ENCODE measurements around the gene PLD2.

PLD2 gene

DNA sequence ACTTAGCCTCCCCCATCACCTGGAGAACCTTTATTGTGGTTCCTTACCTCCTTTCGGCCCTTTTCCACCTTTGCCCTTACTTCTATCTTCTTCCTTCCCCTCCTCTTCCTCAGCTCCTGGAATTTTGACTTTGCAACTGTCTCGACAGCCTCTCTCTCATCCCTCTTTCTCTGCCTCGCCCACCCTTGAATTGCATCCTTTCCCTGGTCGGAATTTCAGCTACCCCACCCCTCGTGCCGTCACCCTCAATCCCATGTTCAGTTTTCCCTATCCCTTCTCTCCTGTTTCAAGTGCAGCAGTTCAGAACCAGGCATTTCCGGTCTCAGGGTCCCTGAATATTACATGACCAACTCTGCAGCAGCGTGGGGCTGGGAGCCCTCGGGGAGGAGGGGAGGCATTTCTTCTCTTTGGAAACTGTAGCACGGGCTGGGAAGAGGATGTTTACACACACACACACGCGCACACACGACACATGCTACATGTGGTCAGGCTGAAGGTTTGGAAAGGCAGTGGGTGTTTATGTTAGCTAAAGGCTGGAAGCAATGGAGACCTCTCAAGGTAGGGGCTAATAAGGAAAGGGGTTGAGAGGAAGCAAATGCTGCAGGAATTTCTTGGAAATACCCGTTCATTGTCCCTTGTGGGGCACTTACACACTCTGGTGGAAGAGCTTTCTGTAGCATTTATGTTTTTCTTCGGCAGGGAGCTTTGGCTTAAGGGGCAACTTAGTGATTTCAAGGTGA, 27.2 kb downstream of the PLD2 start:
- DNase-seq (ENCODE audit: extremely low read depth in 1 of 2, low read depth in 1 of 2), result no peak

DNA sequence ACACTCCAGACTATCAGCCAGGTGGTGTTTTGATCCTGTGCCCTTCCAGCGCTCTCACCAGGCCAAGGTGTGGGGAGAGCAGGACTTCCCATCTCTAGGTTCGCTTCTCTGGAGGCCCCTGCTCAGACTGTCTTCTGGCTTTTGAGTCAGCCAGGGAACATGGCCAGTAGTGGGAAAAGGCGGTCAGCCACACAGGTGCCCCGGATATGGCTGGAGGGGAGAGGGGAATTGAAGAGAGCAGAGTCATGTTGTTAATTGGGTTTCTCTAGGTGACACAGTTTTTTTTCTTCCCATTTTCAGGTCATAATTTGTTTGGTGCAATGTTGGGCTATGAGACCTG, 27.7 kb downstream of the PLD2 start:
- no peak for DNase-seq (ENCODE audit: extremely low read depth in 1 of 2, low read depth in 1 of 2)

DNA sequence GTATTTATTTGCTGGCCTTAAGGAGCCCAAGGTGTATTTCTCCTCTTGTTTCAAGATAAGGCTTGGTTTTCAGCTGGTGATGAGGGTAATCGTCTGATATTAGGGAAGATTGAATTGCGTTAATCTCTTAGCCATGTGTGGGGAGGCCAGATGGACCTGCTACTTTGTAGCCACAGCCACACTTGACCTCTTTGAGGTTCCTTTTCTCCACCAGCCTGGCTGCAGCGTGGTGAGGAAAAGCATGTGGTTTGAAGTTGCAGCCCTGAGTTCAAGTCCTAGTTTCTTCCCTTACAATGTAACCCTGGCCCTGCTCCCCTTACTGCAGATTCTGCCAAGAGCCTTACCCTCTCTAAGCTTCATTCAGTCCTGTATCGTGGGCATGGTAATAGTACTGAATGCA, 29.3 kb downstream of the PLD2 start:
- no peak for DNase-seq (ENCODE audit: extremely low read depth in 1 of 2, low read depth in 1 of 2)

DNA sequence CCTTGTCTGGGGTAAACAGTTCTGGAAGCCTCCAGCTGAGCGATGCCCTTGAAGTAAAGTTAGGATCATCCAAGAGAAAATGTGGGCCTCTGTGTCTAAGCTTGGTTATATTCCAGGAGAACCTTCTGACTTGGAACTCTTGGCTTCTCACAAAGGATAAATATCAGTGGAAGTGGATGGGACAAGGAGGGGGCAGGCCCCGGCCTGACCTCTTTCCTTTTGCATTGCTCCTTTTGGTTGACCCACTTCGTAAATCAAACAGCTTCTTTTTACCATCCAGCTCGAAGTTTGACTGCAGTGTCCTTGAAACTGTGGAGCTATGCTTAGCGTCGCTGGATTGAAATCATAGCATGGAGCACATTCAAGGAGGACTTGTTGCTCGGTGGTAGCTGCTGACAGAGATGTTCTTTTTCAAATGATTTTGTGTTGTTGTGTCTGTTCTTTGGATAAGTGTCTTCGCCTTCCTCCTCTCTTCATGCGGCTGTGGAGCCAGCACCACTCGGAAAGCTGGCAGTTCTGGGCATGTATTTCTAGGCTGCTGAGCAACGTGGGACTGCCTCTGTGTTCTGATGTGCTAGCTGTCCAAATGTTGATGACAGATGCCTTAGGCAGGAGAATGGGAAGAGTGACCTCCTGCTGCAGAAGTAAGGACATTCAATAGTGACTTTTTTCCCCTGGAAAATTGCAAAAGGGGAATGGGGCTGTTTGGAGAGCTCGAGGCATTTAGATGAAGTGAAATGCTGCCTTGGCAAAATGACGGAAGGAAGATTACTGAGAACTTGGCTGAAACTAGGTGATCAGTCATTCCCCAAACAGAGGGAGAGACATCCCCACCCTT, 30.7 kb downstream of the PLD2 start:
- DNase-seq (ENCODE audit: extremely low read depth in 1 of 2, low read depth in 1 of 2), result no peak

DNA sequence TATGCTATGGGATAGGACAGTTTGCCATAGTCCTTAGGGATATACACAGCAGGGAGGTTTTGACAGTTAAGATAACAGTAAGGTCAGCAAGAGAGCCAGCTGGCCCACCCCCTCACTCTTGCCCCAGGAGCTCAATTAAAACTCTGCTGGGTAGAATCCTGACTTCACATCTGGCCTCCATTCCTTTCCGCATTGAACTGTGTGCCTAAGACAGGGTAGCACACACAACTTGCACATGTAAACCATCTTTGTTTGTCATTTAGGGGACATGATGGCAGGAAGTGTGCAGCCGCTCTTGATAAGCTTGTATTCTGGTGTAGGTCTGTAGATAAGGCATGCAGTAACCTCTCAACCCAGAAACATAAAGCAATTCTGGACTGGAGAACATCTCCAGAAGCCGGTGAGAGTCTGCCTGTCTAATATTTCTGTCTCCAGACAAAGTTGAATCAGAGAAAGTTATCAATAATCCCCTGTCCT, 31.4 kb downstream of the PLD2 start:
- no peak for DNase-seq (ENCODE audit: extremely low read depth in 1 of 2, low read depth in 1 of 2)

DNA sequence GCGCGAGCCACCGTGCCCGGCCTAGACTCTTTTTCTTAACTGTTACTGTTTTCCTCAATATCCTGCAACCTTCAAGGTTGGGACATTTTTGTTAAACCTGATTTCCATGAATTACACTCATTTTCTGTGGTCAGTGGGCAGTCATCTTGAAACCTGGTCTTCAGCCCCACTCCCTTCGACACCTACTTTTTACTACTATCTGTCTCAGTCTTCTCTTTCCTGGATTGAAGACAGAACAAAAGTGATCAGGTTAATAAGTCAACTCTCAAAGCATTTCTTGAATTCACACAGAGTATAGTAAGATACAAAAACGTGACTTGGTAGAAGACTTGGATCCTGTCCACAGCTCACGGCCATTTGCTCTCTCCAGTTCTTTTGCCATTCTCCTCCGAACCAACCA, 32.3 kb downstream of the PLD2 start:
- DNase-seq (ENCODE audit: extremely low read depth in 1 of 2, low read depth in 1 of 2), result no peak

DNA sequence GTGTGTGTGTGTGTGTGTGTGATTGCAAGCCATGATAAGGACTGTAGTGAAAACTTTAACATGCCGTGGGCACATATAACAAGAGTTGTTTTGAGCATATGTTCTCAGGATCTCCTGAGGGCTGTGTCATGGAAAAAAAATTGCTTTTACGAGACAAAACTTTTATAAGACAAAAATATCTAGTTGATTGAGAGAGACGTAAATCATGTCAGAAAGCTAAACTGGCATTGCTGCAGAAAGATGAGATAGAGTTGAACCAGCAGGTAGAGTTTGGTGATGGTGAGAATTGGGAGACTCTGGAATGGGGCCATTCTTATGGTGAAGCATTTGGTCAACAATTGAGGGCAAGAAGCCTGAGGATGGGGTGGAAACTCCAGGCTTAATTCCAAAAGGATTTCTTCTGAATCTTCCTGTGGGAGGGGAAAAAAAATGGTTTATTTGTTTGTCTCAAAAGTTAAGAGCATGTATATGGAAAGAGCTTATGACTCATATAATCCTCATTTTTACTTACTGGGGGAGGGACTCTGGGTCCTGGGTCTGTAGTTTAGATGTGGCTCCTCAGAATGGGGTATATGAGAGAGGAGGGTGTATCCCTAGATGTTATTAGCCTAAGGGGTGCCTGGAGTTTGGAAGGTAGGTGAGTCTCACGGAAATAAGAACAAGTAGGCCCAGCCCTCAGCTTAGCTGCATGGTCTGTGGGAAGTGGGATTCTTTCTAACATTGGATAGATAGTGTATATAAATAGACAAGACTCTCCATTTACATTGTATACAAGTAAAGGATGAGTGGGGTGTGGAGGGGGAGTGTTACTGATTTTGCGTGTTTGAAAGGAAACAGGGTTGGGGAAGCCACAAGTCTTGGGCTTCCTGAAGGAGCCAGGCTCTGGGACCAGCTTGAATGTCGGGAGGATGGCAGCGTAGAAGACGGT, 33.3 kb downstream of the PLD2 start:
- no peak for DNase-seq (ENCODE audit: extremely low read depth in 1 of 2, low read depth in 1 of 2)

DNA sequence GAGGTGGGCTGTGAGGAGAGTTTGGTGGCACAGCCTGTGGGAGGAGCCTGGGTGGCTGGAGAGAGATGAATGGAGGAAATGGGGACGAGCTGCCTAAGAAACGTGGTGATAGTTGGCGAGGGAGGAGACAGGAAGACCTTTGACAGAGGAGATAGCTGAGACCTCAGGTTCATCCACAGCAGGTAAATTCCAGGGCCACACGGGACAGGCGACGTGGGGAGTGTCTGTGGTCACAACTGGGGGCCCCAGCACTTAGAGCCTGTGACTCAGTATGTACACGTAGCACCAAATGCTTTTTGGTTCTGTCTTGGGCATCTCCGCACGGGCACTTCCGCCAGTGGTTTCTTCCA, 33.9 kb downstream of the PLD2 start:
- no peak for DNase-seq (ENCODE audit: extremely low read depth in 1 of 2, low read depth in 1 of 2)

DNA sequence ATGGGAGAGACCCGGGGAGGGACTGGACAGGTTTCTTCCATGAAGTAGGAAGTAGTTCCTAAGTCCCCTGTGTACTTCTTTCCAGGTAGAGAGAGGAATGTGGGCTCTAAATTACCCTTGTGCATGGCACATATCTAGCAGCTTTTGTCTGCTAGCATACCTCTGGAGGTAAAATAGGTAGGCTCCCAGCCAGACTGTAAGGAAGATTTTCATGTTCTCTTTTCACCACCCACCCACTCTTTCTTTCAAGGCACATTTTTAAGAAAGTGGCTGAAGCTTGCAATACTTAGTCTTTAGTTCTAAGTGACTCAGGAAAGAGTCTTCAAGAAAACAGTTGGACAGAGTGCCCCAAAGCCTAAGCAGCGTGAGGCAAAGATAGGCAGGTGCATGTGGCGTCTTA, 35.4 kb downstream of the PLD2 start:
- DNase-seq (ENCODE audit: extremely low read depth in 1 of 2, low read depth in 1 of 2), result no peak

DNA sequence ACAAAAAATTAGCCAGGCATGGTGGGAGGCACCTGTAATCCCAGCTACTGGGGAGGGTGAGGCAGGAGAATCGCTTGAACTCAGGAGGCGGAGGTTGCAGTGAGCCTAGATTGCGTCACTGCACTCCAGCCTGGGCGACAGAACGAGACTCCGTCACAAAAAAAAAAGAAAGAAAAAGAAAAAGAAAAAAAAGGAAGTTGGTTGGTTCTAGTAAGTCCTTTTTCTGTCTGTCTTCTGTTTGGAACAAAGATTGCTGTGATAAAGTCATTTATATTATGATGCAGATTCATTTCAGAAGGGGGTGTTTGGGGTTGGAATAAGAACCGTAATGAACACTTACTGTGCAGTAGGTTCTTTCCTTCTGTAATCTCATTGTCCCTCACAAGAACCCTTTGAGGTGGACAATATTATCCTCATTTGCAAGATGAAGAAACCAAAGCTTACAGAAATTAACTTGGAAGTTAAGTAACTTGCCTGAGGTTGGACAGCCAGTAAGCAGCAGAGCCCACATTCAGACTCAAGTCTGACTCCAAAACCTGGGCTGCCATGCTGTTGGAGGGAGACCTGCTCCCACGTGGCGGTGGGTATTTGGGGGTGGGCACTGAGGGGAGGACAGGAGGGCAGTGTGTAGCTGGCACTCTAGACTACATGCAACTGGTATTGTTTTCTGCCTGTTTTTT, 36.5 kb downstream of the PLD2 start:
- no peak for DNase-seq (ENCODE audit: extremely low read depth in 1 of 2, low read depth in 1 of 2)

DNA sequence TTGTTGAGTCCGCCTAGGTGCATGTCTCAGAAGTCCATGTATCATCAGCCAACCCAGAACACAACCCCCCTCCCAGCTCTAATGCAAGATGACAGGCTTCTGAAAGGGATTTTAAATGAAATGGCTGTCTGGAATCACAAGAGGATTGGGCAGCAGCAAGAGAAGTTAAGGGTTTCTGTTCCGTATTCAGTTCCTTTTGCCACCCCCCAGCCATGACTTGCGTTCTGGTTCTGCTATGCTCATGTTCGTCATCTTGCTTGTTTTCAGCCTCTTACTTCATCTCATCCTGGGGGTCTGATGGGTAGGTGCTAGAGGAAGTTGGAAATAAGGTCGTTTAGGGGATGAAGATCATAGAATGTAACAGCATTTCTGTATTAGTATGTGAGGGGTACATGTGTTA, 38.2 kb downstream of the PLD2 start:
- no peak for DNase-seq (ENCODE audit: extremely low read depth in 1 of 2, low read depth in 1 of 2)

DNA sequence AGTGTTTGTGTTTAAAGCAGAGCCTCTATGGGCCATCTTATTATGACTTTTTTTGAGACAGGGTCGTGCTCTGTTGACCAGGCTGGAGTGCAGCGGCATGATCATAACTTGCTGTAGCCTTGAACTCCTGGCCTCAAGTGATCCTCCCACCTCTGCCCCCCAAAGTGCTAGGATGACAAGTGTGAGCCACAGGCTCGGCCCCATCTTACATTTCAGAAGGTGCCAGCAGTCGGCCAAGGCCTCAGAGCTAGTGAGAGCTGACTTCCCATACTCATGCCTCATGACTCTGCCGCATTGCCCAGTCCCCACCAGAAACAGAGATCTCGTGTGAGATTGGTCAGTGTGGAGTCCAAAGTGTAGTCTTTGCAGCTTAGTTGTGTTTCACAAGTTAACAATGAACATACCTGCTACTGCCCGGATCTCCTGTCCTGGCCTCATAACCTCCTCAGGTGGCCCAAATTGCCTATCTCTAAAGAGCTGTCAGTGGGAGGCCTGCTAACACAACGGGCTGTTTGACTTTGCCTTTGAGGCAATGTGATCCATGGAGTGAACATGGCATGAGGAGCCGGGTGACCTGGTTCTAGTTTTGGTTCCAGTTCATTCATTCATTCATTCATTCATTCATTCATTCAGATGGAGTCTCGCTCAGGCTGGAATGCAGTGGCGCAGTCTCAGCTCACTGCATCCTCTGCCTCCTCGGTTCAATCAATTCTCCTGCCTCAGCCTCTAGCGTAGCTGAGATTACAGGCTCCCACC, 39.9 kb downstream of the PLD2 start:
- no peak for DNase-seq (ENCODE audit: extremely low read depth in 1 of 2, low read depth in 1 of 2)

DNA sequence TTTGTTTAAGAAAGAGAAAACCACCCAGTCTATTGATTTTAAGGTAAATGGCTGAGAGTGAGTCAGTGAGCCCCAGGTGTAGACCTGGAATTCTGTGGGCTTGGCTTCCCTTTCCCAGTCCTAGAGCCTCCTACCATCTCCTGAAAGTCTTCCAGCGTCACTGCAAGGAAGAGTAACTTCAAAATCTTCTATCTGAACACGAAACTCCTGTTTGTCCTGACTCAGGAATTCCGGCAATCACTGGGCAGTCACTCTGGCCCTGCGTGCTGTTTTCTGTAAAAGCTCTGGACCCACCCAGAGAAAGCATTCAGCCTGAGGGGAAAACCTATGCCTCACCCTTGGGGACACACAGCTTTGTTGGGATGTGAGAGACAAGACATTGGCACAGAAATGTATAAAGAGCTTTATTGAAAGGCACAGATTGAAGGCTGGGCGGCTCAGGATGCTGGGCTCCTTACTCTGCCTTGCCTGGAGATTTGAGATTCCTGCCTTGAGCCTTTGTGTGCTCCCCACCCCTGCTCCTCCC, 42.1 kb downstream of the PLD2 start:
- DNase-seq (ENCODE audit: extremely low read depth in 1 of 2, low read depth in 1 of 2), result no peak

DNA sequence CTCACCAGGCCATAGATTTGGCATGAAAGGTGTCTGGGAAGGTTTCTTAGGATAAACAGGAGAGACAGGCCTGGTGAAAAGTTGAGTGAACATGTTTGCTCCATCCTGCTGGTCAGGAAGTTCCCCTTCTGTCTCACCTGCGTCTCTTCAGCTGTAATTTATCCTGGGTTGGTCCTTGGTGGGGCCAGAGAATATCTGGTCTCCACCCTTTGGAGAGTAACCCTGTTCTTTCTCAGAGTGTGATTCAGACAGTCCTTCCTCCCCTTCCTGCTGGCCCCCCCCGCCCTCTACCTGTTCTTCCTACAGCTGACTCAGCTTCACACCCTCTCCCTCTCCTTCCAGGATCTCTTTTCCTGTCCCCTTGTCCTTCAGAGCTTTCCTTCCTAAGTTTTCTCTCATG, 43.3 kb downstream of the PLD2 start:
- no peak for DNase-seq (ENCODE audit: extremely low read depth in 1 of 2, low read depth in 1 of 2)

DNA sequence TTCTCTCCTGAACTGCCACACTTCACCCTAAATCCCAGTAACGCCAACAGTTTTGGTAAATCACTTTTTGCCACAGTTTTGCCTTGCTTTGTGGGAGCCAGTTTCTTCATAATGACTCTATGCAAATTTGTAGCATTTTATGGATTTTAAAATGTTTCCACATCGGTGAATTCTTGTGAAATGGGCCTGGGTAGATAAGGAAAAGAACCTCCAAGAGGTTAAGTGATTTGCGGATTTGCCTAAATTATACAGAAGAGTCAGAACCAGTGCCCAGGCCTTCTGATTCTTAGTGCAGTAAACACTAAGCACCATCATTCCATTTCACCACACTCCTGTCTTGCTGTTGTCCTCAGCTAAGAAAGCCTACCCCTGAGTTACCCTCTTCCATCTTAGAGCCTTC, 44.1 kb downstream of the PLD2 start:
- DNase-seq (ENCODE audit: extremely low read depth in 1 of 2, low read depth in 1 of 2), result no peak

DNA sequence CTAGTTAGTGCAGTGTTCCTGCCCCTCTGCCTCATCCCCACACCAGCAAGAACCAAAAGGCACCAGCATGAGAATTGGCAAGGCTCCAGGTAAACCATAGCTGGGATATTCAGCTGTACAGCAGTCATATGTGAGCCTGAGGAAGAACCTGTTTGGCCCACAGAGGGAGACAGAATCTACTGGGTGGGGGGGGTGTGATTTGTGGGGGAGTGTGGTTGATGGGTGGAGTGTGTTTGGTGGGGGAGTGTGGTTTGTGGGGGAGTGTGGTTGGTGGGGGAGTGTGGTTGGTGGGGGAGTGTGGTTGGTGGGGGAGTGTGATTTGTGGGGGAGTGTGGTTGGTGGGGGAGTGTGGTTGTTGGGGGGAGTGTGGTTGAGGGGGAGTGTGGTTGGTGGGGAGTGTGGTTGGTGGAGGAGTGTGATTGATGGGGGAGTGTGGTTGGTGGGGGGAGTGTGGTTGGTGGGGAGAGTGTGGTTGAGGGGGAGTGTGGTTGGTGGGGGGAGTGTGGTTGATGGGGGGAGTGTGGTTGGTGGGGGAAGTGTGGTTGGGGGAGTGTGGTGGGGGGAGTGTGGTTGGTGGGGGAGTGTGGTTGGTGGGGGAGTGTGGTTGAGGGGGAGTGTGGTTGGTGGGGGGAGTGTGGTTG, 45.7 kb downstream of the PLD2 start:
- DNase-seq (ENCODE audit: extremely low read depth in 1 of 2, low read depth in 1 of 2), result no peak

DNA sequence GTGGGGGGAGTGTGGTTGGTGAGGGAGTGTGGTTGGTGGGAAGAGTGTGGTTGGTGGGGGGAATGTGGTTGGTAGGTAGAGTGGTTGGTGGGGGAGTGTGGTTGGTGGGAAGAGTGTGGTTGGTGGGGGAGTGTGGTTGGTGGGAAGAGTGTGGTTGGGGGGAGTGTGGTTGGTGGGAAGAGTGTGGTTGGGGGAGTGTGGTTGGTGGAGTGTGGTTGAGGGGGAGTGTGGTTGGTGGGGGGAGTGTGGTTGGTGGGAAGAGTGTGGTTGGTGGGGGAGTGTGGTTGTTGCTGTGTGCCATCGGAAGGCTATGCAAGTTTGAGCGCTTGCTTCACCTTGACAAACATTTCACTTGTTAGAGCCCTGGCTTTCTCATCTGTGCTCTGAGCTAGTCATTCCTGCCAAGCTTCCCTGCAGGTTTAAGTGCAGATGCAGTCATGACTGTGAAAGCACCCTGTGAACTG, 46.3 kb downstream of the PLD2 start:
- DNase-seq (ENCODE audit: extremely low read depth in 1 of 2, low read depth in 1 of 2), result no peak

DNA sequence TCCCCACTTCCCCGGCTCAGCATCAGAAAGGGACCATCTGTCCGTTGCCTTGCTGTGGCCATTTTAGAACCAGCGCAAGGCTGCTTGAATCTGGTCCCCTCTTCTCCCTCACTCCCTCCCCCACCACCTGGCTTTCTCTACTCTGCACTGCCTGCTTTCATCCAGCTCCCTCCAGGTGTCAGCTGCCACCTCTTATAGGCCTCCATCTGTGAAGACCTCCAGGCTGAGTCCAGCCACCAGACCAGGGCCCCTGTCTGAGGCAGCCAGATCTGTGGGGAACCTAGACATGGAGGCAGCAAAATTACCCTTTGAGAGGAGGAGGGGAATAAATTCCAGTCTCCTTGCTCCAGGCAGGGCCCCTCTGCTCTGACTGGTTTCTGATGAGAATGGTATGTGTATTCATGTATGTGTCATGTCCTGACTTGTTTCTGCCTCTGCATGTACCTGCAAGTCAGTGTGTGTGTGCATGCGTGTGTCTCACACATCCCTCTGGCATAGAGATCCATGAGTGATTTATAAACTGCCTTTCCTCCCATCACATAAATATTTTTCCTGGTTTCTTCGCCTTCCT, 47.2 kb downstream of the PLD2 start:
- DNase-seq (ENCODE audit: extremely low read depth in 1 of 2, low read depth in 1 of 2), result no peak
